WTC11 (cell line): ENCODE data around the gene LCLAT1. TPM values are rescaled to one million over a fixed set of nuclear protein-coding genes. Genes with fewer than 3 reads are reported as not detected.

Source experiments
- ATAC-seq: fragments of 200-7000 bp; cut with Tn5 transposase; 2 replicates; pipeline ENCODE4 v1.10.0; 2021; ENCODE audit warnings: mild to moderate bottlenecking, moderate library complexity
- CTCF ChIA-PET: fragments of 300-600 bp; sonication (Branson Sonifier 250); formaldehyde crosslinking; loops from one replicate; lab custom pipeline; 2021; ENCODE audit warnings: antibody characterized with exemption; lab: Charles Lee
- POLR2A ChIA-PET: fragments of 350-600 bp; sonication (Branson Sonifier 250); formaldehyde crosslinking; loops from one replicate; lab custom pipeline; 2021; ENCODE audit warnings: antibody characterized with exemption; lab: Charles Lee
- DNase-seq: peaks from one replicate; pipeline ENCODE4 v3.0.0; 2021; ENCODE audit warnings: low spot score
- H3K27ac Mint-ChIP-seq: 2 replicates; pipeline ENCODE4 v1.8.0; 2021; ENCODE audit warnings: mixed read lengths
- H3K27me3 Mint-ChIP-seq: 2 replicates; pipeline ENCODE4 v1.8.0; 2021; ENCODE audit warnings: low read depth, mild to moderate bottlenecking, moderate library complexity, mixed read lengths
- H3K36me3 Mint-ChIP-seq: 2 replicates; pipeline ENCODE4 v1.8.0; 2021; ENCODE audit warnings: mixed read lengths
- H3K4me1 Mint-ChIP-seq: 2 replicates; pipeline ENCODE4 v1.8.0; 2022; ENCODE audit warnings: mixed read lengths
- H3K4me3 Mint-ChIP-seq: 2 replicates; pipeline ENCODE4 v1.8.0; 2021; ENCODE audit warnings: mild to moderate bottlenecking, moderate library complexity, mixed read lengths
- H3K9me3 Mint-ChIP-seq: 2 replicates; pipeline ENCODE4 v1.8.0; 2021; ENCODE audit warnings: mixed read lengths
- ATF3 ChIP-seq: sonication (generic); formaldehyde crosslinking; conservative IDR thresholded peaks from 2 replicates; pipeline ENCODE4 v1.8.1; 2022; ENCODE audit warnings: mild to moderate bottlenecking, missing genetic modification reagents
- ERG ChIP-seq: fragments of 250-450 bp; sonication (Bioruptor Pico); IDR thresholded peaks from 2 replicates; pipeline ENCODE4 v1.8.0; 2021; ENCODE audit warnings: mild to moderate bottlenecking
- FOXP1 ChIP-seq: sonication (generic); formaldehyde crosslinking; IDR thresholded peaks from 2 replicates; pipeline ENCODE4 v1.8.0; 2022; ENCODE audit warnings: missing genetic modification reagents, mild to moderate bottlenecking, moderate library complexity, borderline replicate concordance
- MLX ChIP-seq: sonication (generic); formaldehyde crosslinking; IDR thresholded peaks from 2 replicates; pipeline ENCODE4 v1.8.1; 2023; ENCODE audit warnings: mild to moderate bottlenecking, missing genetic modification reagents, moderate library complexity
- NFYB ChIP-seq: sonication (generic); formaldehyde crosslinking; conservative IDR thresholded peaks from 2 replicates; pipeline ENCODE4 v1.8.0; 2022; ENCODE audit warnings: low read depth, missing genetic modification reagents
- NR3C1 ChIP-seq: sonication (generic); formaldehyde crosslinking; conservative IDR thresholded peaks from 2 replicates; pipeline ENCODE4 v1.8.1; 2023; ENCODE audit warnings: low read depth, mild to moderate bottlenecking, missing genetic modification reagents
- ZNF121 ChIP-seq: sonication (generic); formaldehyde crosslinking; IDR thresholded peaks from 2 replicates; pipeline ENCODE4 v1.8.0; 2023; ENCODE audit warnings: missing genetic modification reagents
- ZNF263 ChIP-seq: sonication (generic); formaldehyde crosslinking; IDR thresholded peaks from 2 replicates; pipeline ENCODE4 v1.8.1; 2022; ENCODE audit warnings: low read depth, mild to moderate bottlenecking, moderate library complexity, missing genetic modification reagents
- ZNF281 ChIP-seq: sonication (generic); formaldehyde crosslinking; IDR thresholded peaks from 2 replicates; pipeline ENCODE4 v1.8.0; 2023; ENCODE audit warnings: mild to moderate bottlenecking, missing genetic modification reagents
- ZNF396 ChIP-seq: fragments of 250-450 bp; sonication (Bioruptor Pico); IDR thresholded peaks from 2 replicates; pipeline ENCODE4 v1.8.0; 2021; ENCODE audit warnings: mild to moderate bottlenecking, moderate library complexity, borderline replicate concordance
- total RNA-seq: library from RNA; stranded (reverse); gene quantifications from 3 replicates; pipeline ENCODE4 v1.2.3, GENCODE V29; 2021
- TF ChIP-seq, protein P1 (sequence below): sonication (generic); formaldehyde crosslinking; IDR thresholded peaks from 2 replicates; pipeline ENCODE4 v1.8.0; 2022; ENCODE audit warnings: mild to moderate bottlenecking, missing genetic modification reagents
- TF ChIP-seq, protein P2 (sequence below): sonication (generic); formaldehyde crosslinking; IDR thresholded peaks from 2 replicates; pipeline ENCODE4 v1.8.1; 2022; ENCODE audit warnings: mild to moderate bottlenecking, missing genetic modification reagents, moderate library complexity, borderline replicate concordance
- TF ChIP-seq, protein P3 (sequence below): sonication (generic); formaldehyde crosslinking; IDR thresholded peaks from 2 replicates; pipeline ENCODE4 v1.8.0; 2022; ENCODE audit warnings: mild to moderate bottlenecking, missing genetic modification reagents
- TF ChIP-seq, protein P4 (sequence below): sonication (generic); formaldehyde crosslinking; IDR thresholded peaks from 2 replicates; pipeline ENCODE4 v1.8.1; 2022; ENCODE audit warnings: mild to moderate bottlenecking, moderate library complexity, missing genetic modification reagents
- TF ChIP-seq, protein P5 (sequence below): fragments of 250-450 bp; sonication (Bioruptor Pico); IDR thresholded peaks from 2 replicates; pipeline ENCODE4 v2.1.2; 2022; ENCODE audit warnings: mild to moderate bottlenecking, moderate library complexity

LCLAT1 gene
- total RNA-seq, 1 experiment from 2014 or later, result 22.3 TPM

DNA sequence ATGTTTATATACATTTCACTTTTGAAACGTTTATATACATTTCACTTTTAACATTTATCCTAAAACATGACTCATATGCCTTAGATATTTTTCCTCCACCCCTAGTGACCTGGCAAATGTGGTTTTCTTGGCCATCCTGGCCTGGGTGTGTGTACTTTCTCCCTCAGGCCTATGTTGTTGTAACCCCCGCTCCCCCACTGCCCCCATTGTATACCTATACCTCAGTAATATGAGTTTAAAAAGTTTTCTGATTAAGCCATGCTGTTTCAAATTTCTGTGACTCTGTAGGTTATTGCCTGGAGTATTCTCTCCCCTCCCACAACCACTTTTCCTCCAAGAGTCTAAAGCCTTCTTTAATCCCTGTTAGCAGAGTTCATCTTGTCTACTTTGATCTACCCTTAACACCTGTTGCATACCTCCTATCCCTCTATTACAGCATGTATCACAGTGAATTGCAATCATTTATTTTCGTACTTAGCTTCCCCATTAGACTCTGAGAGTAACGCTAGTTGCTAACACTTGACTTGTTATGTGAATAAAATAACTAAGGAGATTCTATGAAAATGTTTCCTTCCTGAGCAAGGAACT lies 67.9 kb downstream of the LCLAT1 start:
- Mint-ChIP-seq H3K36me3 (peaks cover 27% of the 10 kb centered on the region), H3K27me3 (no peaks in the 10 kb centered on the region)
- no peak for TF ChIP-seq ATF3 (CRISPR knock-in tag)
- TF ChIP-seq, protein P1, sequence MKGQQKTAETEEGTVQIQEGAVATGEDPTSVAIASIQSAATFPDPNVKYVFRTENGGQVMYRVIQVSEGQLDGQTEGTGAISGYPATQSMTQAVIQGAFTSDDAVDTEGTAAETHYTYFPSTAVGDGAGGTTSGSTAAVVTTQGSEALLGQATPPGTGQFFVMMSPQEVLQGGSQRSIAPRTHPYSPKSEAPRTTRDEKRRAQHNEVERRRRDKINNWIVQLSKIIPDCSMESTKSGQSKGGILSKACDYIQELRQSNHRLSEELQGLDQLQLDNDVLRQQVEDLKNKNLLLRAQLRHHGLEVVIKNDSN, result no peak
- TF ChIP-seq FOXP1, result no peak
- TF ChIP-seq ERG (CRISPR knock-in tag), result no peak
- TF ChIP-seq, protein P2, sequence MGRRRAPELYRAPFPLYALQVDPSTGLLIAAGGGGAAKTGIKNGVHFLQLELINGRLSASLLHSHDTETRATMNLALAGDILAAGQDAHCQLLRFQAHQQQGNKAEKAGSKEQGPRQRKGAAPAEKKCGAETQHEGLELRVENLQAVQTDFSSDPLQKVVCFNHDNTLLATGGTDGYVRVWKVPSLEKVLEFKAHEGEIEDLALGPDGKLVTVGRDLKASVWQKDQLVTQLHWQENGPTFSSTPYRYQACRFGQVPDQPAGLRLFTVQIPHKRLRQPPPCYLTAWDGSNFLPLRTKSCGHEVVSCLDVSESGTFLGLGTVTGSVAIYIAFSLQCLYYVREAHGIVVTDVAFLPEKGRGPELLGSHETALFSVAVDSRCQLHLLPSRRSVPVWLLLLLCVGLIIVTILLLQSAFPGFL (CRISPR knock-in tag), result no peak
- TF ChIP-seq, protein P3, sequence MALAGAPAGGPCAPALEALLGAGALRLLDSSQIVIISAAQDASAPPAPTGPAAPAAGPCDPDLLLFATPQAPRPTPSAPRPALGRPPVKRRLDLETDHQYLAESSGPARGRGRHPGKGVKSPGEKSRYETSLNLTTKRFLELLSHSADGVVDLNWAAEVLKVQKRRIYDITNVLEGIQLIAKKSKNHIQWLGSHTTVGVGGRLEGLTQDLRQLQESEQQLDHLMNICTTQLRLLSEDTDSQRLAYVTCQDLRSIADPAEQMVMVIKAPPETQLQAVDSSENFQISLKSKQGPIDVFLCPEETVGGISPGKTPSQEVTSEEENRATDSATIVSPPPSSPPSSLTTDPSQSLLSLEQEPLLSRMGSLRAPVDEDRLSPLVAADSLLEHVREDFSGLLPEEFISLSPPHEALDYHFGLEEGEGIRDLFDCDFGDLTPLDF (CRISPR knock-in tag), result no peak
- TF ChIP-seq NFYB (CRISPR knock-in tag), result no peak
- no peak for TF ChIP-seq ZNF281 (CRISPR knock-in tag)
- no peak for TF ChIP-seq NR3C1 (CRISPR knock-in tag)
- TF ChIP-seq, protein P4, sequence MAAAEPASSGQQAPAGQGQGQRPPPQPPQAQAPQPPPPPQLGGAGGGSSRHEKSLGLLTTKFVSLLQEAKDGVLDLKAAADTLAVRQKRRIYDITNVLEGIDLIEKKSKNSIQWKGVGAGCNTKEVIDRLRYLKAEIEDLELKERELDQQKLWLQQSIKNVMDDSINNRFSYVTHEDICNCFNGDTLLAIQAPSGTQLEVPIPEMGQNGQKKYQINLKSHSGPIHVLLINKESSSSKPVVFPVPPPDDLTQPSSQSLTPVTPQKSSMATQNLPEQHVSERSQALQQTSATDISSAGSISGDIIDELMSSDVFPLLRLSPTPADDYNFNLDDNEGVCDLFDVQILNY (CRISPR knock-in tag), result no peak
- no peak for TF ChIP-seq ZNF396 (CRISPR knock-in tag)
- TF ChIP-seq MLX (CRISPR knock-in tag), result no peak
- TF ChIP-seq, all 79 proteins: peak for 0
- CTCF ChIA-PET, result interaction anchor here (0.9 kb wide), 1 partner anchor 276 kb away, joined by 3 read pairs; no protein-coding TSS in a partner anchor
- DNase-seq, result no peak
- Mint-ChIP-seq H3K27ac (no peak overlapping the region), H3K4me3 (no peak overlapping the region), H3K9me3 (peaks cover 24% of the 10 kb centered on the region), H3K4me1 (peaks cover 48% of the 10 kb centered on the region)
- no peak for ATAC-seq
- POLR2A ChIA-PET, result no interaction called here

DNA sequence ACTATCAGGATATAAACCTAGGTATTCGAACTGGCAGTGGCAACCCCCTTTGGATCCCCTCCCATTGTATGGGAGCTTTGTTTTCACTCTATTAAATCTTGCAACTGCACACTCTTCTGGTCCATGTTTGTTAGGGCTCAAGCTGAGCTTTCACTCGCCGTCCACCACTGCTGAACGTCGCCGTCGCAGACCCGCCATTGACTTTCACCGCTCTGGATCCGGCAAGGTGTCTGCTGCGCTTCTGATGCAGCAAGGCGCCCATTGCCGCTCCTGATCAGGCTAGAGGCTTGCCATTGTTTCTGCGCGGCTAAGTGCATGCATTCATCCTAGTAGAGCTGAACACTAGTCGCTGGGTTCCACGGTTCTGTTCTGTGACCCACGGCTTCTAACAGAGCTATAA lies 69.1 kb downstream of the LCLAT1 start:
- H3K4me1 Mint-ChIP-seq, result peaks cover 41% of the 10 kb centered on the region
- H3K9me3 Mint-ChIP-seq, result peaks cover 32% of the 10 kb centered on the region
- ChIA-PET CTCF (interaction anchor here (0.9 to 1.3 kb wide), 2 partner anchors 13 to 277 kb away, joined by 3 read pairs; no protein-coding TSS in a partner anchor), POLR2A (no interaction called here)
- no peak overlapping the region for H3K4me3 Mint-ChIP-seq
- H3K27ac Mint-ChIP-seq, result no peak overlapping the region; the same call in 1 of the 2 replicates
- no peaks in the 10 kb centered on the region for H3K27me3 Mint-ChIP-seq
- DNase-seq (no peak), ATAC-seq (no peak)
- TF ChIP-seq ZNF263, result no peak
- TF ChIP-seq, protein P5, sequence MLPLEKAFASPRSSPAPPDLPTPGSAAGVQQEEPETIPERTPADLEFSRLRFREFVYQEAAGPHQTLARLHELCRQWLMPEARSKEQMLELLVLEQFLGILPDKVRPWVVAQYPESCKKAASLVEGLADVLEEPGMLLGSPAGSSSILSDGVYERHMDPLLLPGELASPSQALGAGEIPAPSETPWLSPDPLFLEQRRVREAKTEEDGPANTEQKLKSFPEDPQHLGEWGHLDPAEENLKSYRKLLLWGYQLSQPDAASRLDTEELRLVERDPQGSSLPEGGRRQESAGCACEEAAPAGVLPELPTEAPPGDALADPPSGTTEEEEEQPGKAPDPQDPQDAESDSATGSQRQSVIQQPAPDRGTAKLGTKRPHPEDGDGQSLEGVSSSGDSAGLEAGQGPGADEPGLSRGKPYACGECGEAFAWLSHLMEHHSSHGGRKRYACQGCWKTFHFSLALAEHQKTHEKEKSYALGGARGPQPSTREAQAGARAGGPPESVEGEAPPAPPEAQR (CRISPR knock-in tag), result no peak
- TF ChIP-seq ZNF121 (CRISPR knock-in tag), result no peak
- H3K36me3 Mint-ChIP-seq, result peaks cover 36% of the 10 kb centered on the region
